GDM1 (cell line): ENCODE results near the gene GATM.

Source experiments
- DNase-seq: peaks from one replicate; lab custom pipeline; 2025; lab: John Stamatoyannopoulos, UW

The GATM gene

DNA sequence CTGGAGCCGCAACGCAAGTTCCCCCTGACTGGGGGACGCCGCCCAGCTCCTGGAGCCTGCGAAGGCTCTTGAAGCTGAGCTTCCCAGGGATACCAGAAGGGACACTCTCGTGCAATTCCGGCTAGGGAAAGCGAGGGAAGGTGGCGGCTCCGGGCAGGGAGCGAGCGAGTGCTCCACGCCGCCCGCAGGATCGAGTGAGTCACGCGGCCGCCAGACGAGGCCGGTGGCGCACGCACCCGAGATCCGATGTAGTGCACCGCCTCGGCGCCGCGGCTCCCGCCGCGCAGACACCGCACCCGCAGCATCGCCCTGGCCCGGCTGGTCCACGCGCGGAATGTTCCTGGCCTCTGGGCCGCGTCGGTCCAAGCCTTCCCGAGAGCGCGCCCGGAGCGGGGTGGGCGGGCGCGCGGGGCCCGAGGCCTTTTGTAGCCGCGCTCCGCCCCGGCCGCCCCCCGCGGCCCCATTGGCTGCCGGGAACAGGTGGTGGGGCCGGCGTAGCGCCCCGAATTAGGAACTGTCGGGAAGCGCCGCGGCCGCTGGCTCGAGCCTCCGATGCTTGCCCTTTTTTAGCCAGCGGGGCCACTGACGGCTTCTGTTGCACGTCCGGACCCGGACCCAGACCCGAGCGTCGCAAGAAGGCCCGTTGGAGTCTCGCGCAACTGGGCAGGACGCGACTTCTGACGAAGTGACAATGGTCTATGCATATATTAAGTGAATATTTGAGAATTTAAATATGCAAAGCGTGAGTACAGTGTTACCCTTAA lies at the start of gene GATM:
GATM (minus strand) TSS at position 396 of the 764 bp plus-strand sequence; CDS start at position 305, 91 bp downstream.
- no peak for DNase-seq

DNA sequence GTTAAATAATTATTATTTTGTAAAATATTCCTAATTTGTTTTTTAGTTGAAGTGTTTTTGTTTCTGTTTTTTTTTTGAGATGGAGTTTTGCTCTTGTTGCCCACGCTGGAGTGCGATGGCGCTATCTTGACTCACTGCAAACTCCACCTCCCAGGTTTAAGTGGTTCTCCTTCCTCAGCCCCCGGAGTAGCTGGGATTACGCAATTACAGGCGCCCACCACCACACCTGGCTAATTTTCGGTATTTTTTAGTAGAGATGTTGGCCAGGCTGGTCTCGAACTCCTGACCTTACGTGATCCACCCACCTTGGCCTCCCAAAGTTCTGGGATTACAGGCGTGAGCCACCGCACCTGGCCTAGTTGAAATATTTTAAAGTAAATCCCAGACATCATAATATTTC lies 48.7 kb upstream of the GATM start:
- no peak for DNase-seq

DNA sequence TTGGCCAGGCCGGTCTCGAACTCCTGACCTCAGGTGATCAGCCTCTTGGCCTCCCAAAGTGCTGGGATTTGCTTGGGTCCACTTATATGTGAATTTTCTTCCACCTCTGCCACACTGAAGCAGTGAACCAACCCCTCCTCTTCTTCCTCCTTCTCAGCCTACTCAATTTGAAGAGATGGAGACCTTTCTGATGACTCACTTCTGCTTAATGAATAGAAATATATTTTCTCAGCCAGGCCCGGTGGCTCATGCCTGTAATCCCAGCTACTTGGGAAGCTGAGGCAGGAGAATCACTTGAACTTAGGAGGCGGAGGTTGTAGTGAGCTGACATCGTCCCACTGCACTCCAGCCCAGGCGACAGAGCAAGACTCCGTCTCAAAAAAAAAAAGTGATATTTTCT lies 46.8 kb upstream of the GATM start:
- no peak for DNase-seq

GRCh38 chr15:45424429-45424828 lies 46.1 kb upstream of the GATM start:
- DNase-seq = no peak

DNA sequence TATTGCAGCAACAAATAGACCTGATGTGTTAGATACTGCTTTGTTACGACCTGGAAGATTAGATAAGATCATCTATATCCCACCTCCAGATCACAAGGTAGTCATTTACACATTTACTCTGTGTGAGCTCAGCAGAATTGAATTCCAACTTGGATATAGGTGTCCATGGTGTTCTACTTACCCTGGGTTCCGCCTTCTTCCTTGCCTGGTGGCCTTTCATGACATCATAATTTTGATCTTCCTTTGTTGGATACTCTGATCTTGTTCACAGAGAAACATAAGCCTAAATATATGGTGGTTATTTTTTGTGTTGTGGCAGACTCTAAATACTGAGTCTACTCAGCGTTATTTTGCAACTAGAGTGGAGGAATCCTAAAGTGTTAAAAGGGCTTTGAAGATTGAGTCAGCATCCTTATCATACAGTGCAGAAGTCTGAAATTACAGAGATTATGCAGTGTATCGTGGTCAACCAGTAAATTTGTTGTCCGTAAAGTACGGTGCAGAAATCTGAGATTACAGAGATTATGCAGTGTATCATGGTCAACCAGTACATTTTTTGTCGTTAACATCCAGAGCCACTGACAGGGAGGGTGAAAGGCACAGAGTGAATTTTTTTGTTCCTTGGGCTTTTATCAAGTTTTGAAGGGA lies 39.1 kb upstream of the GATM start:
- DNase-seq = no peak

DNA sequence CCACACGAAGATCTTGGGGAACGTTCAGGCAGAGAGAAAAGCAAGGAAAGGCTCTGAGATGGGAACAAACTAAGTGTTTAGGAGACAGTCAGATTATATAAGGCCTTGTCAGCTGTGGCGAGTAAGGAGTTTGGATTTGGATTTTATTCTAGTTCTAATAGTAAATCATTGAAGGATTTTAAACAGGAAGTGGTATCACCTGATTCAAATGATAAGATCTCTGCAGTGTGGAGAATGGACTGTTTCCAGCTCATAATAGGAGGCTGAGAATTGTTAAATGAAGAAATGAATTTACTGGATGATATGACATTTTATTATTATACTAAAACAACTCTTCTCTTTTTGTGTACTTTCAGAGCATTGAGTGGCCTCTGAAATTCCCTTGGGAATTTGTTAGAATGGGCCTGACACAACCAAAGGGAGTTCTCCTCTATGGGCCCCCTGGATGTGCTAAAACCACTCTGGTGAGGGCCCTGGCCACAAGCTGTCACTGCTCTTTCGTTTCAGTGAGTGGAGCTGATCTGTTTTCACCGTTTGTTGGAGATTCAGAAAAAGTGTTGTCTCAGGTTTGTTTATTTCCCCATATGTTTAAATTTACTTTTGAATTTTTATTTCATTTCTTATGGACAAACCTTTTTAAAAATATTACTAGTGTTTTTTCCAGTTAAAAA lies 36.0 kb upstream of the GATM start:
- no peak for DNase-seq

DNA sequence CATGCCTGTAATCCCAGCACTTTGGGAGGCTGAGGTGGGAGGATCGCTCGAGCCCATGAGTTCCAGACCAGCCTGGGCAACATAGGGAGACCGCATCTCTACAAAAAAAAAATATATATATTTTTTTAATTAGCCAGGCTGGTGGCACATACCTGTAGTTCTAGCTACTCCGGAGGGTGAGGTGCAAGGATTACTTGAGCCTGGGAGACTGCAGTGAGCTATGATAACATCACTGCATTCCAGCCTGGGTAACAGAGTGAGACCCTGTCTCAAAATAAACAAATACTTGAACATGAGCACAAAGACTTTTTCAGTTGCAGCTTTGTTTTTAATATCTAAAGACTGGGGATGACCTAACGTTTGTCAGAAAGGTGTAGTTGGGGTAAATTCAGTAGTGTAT lies 31.3 kb upstream of the GATM start:
- no peak for DNase-seq

GRCh38 chr15:45407786-45408185 lies 29.4 kb upstream of the GATM start:
- DNase-seq = no peak

GRCh38 chr15:45402955-45403877 lies 24.9 kb upstream of the GATM start:
- DNase-seq = no peak

- DNase-seq = peak; percentile 97
Measured at GRCh38 chr15:45402162-45402954, 24.0 kb upstream of the GATM start.

DNA sequence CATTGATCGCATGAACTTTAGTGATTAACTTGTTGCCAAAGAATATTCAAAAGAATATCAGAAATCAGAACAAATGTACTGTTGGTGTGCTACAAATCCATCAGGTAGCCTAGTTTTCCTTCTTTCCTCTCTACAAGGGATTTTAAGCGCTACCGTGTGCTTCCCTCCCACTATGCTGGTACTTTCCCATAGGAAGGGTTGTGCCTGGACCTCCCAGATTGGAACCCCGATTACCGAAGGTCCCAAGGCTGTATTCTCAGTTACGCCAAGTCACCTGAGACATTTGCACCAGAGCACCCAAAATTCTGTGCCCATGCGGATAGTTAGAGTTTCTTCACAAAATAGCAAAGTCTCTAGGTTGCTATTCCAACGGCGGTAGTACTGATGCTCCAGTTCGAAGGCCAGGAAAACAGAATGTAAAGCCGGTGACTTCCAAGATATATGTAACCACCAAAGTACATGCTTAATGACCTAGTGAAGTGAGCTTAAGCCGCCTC lies 23.4 kb upstream of the GATM start:
- DNase-seq = no peak

DNA sequence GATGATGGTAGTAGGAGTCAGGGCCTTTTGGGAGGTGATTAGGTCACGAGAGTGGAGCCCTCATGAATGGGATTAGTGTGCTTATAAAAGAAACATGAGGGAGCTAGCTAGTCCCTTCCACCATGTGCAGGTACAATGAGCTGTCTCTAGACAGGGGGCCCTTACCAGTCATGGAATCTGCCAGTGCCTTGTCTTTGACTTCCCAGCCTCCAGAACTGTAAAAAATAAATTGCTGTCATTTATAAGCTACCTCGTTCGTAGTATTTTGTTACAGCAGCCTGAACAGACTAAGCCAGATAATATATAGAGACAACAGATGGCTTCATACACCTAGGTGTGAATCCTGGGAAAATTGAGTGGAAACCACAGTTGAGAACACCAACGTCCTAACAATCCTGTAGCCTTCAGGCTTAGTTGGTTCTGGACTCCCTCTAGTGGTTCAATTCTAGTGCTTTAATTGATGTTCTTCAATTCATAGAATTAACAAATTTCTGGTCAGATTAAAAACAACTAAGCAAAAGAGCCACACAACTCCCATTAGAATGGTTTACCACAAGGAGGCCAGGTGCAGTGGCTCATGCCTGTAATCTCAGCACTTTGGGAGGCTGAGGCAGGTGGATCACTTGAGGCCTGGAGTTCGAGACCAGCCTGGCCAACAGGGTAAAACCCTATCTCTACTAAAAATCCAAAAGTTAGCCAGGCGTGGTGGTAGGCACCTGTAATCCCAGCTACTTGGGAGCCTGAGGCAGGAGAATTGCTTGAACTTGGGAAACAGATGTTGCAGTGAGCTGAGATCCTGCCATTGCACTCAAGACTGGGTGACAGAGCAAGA lies 21.3 kb upstream of the GATM start:
- DNase-seq = no peak

DNA sequence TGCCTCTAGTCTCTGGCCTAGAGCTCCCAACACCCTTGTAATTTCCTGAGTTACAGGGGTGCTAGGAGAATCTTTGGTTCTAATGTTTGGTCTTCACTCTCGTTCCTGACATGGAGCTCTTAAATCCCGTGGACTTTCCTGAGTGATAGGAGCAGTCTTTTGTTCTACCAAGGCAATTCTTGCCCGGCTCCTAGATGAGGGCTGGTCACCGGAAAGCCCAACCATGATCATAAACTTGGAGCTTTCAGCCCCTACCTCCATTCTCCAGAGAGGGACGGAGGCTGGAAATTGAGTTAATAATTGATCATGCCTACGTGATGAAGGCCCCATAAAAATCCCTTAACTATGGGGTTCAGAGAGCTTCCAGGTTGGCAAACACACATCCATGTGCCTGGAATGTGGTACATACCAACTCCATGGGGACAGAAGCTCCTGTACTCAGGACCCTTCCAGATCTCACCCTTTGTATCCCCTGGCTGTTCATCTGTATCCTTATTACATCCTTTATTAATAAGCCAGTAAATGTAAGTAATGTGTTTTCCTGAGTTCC lies 18.8 kb upstream of the GATM start:
- DNase-seq = no peak

DNA sequence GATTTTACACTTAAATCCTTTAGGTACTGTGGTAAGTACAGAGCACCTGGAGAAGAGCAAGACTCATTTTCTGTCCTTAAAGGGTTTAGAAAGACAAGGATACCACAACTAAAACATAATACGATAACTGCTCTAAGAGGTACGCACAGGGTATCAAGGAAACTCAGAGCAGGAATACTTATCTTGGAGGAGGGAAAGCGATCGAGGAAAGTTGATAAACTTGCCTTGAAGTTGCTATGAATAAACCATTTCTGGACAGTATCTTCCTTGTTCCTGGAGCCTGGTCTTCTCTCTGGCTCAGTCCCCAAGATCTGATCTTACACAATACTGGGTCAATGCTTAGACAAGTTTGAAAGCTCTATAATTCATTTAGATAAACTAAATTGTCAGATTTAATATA lies 17.6 kb upstream of the GATM start:
- DNase-seq = no peak

DNA sequence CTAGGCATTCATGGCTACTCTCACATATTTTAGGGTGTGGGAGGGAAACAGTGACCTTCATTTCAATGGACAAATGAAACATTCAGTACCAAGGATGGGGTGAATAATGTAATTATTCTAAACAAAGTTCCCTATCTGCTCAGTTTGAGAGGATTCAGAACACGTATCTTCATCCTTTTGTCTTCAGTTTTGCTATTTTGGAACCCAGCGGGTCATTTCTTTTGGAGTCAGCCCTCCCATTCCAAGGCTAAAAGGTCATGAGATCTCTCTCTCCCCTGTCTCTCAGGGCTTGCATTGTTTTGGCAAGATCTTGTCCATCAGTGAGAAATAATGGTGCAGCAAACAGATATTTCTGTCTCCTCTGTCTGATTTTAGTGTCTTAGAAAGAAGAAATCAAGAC lies 16.3 kb upstream of the GATM start:
- DNase-seq = no peak

GRCh38 chr15:45393851-45394250 lies 15.5 kb upstream of the GATM start:
- no peak for DNase-seq

GRCh38 chr15:45392584-45392855 lies 14.2 kb upstream of the GATM start:
- no peak for DNase-seq

GRCh38 chr15:45391746-45392583 lies 13.6 kb upstream of the GATM start:
- peak; percentile 14 for DNase-seq

DNA sequence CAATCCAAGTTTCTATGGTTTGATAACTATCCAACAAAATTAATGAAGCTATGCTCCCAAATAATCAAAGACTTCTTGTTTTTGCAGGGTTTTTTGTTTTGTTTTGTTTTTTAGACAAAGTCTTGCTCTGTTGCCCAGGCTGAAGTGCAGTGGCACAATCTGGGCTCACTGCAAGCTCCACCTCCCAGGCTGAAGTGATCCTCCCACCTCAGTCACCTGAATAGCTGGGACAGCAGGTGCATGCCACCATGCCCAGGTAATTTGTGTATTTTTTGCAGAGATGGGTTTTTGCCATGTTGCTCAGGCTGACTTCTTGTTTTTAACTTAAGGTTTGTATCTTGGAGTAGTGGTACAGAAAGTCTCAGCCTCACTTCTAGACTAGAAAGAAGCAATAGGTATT lies 11.0 kb upstream of the GATM start:
- no peak for DNase-seq
